ENCODE results near the gene PXN. TPM values are rescaled to one million over a fixed set of nuclear protein-coding genes. Genes with fewer than 3 reads are reported as not detected.
A peak's percentile ranks its signal among the peaks of the same experiment; 100 is the strongest.

The PXN gene
- total and polyA plus RNA-seq, 2 of the 13 experiments (the other 11 are each of a cell fraction or from before 2014, with no cell fraction given): 13.6 to 14.2 TPM

DNA sequence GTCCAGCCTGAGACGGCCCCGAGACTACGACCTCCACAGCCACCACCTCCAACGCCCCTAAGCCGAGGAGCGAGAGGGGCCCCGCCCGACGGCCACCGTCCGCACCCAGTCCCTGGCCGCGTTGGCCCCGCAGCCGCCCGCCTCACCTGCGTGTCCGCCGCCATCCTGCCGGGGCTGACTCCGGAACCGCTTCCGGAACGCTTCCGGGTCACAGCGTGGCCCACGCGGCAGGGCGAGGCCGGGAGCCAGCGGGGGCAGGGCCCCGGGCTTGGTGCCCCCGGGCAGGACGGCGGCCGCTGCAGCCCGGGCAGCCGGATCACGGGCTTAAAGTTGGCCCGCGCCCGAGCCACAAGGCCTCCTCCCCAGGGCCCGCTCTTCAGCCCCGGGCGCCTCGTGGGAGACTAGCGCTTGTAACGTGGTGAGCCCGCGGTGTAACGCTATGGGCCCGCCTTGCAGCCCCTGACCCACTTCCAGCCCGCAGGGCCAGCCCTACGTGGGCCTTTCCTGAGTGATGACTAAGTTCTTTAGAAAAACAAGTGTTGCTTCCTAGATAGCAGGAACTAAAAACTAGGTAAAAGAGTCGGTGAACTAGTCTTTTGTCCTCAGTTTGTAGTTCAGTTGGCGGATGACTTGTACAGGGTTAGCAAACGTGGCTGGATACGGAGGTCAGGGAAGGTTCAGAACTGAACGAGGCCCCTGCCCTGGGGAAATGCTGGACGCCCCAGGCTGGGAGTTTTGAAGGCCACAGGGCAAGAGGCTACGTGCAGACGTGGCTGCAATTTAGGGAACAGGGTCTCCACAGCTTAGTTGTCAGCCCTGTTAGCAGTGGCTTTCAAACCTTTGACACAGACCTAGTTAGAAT is 70.8 kb downstream of the PXN start, which contains the start of gene GCN1 (continued):
- TF ChIP-seq, protein P1, sequence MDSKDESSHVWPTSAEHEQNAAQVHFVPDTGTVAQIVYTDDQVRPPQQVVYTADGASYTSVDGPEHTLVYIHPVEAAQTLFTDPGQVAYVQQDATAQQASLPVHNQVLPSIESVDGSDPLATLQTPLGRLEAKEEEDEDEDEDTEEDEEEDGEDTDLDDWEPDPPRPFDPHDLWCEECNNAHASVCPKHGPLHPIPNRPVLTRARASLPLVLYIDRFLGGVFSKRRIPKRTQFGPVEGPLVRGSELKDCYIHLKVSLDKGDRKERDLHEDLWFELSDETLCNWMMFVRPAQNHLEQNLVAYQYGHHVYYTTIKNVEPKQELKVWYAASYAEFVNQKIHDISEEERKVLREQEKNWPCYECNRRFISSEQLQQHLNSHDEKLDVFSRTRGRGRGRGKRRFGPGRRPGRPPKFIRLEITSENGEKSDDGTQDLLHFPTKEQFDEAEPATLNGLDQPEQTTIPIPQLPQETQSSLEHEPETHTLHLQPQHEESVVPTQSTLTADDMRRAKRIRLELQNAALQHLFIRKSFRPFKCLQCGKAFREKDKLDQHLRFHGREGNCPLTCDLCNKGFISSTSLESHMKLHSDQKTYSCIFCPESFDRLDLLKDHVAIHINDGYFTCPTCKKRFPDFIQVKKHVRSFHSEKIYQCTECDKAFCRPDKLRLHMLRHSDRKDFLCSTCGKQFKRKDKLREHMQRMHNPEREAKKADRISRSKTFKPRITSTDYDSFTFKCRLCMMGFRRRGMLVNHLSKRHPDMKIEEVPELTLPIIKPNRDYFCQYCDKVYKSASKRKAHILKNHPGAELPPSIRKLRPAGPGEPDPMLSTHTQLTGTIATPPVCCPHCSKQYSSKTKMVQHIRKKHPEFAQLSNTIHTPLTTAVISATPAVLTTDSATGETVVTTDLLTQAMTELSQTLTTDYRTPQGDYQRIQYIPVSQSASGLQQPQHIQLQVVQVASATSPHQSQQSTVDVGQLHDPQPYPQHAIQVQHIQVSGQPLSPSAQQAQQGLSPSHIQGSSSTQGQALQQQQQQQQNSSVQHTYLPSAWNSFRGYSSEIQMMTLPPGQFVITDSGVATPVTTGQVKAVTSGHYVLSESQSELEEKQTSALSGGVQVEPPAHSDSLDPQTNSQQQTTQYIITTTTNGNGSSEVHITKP (CRISPR knock-in tag; IDR thresholded peaks at IDR 0.05; ENCODE audit: low read depth): peak; percentile 17; the same call in 1 of the 2 replicates
- TF ChIP-seq HDAC1 (CRISPR knock-in tag; IDR thresholded peaks at IDR 0.05) (peak; percentile 92), ZNF670 (CRISPR knock-in tag; IDR thresholded peaks at IDR 0.05; ENCODE audit: borderline replicate concordance) (0 out of 2 replicates have a peak, but pooled peaks have one; percentile 15), ZNF775 (CRISPR knock-in tag; IDR thresholded peaks at IDR 0.05; ENCODE audit: borderline replicate concordance) (no peak), DPF2 (CRISPR knock-in tag; IDR thresholded peaks at IDR 0.05; ENCODE audit: borderline replicate concordance, low read depth) (no peak), NR2F1 (CRISPR knock-in tag; IDR thresholded peaks at IDR 0.05) (peak; percentile 11 to 16; a peak in 2 of 4 replicates), ZNF780A (CRISPR knock-in tag; IDR thresholded peaks at IDR 0.05) (no peak), TEAD2 (CRISPR knock-in tag; IDR thresholded peaks at IDR 0.05) (peak; percentile 50; the same call in 1 of the 2 replicates), ZNF335 (CRISPR knock-in tag; IDR thresholded peaks at IDR 0.05) (no peak), RCOR2 (CRISPR knock-in tag; IDR thresholded peaks at IDR 0.05) (no peak), PCBP1 (IDR thresholded peaks at IDR 0.05; ENCODE audit: borderline replicate concordance, low read depth, low read length) (no peak), ZNF674 (CRISPR knock-in tag; IDR thresholded peaks at IDR 0.05; ENCODE audit: low read depth) (no peak; the same call in 1 of the 2 replicates), ATRX (CRISPR knock-in tag; IDR thresholded peaks at IDR 0.05; ENCODE audit: borderline replicate concordance) (no peak), HMG20B (CRISPR knock-in tag; conservative IDR thresholded peaks at IDR 0.05) (no peak), ZNF547 (CRISPR knock-in tag; IDR thresholded peaks at IDR 0.05) (peak; percentile 92)
- TF ChIP-seq, protein P2, sequence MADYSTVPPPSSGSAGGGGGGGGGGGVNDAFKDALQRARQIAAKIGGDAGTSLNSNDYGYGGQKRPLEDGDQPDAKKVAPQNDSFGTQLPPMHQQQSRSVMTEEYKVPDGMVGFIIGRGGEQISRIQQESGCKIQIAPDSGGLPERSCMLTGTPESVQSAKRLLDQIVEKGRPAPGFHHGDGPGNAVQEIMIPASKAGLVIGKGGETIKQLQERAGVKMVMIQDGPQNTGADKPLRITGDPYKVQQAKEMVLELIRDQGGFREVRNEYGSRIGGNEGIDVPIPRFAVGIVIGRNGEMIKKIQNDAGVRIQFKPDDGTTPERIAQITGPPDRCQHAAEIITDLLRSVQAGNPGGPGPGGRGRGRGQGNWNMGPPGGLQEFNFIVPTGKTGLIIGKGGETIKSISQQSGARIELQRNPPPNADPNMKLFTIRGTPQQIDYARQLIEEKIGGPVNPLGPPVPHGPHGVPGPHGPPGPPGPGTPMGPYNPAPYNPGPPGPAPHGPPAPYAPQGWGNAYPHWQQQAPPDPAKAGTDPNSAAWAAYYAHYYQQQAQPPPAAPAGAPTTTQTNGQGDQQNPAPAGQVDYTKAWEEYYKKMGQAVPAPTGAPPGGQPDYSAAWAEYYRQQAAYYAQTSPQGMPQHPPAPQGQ (CRISPR knock-in tag; IDR thresholded peaks at IDR 0.05; ENCODE audit: borderline replicate concordance): no peak
- TF ChIP-seq, protein P3, sequence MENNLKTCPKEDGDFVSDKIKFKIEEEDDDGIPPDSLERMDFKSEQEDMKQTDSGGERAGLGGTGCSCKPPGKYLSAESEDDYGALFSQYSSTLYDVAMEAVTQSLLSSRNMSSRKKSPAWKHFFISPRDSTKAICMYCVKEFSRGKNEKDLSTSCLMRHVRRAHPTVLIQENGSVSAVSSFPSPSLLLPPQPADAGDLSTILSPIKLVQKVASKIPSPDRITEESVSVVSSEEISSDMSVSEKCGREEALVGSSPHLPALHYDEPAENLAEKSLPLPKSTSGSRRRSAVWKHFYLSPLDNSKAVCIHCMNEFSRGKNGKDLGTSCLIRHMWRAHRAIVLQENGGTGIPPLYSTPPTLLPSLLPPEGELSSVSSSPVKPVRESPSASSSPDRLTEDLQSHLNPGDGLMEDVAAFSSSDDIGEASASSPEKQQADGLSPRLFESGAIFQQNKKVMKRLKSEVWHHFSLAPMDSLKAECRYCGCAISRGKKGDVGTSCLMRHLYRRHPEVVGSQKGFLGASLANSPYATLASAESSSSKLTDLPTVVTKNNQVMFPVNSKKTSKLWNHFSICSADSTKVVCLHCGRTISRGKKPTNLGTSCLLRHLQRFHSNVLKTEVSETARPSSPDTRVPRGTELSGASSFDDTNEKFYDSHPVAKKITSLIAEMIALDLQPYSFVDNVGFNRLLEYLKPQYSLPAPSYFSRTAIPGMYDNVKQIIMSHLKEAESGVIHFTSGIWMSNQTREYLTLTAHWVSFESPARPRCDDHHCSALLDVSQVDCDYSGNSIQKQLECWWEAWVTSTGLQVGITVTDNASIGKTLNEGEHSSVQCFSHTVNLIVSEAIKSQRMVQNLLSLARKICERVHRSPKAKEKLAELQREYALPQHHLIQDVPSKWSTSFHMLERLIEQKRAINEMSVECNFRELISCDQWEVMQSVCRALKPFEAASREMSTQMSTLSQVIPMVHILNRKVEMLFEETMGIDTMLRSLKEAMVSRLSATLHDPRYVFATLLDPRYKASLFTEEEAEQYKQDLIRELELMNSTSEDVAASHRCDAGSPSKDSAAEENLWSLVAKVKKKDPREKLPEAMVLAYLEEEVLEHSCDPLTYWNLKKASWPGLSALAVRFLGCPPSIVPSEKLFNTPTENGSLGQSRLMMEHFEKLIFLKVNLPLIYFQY (CRISPR knock-in tag; IDR thresholded peaks at IDR 0.05; ENCODE audit: borderline replicate concordance): peak; percentile 94; the same call in 1 of the 2 replicates

All from HepG2 (cell line).